Gastroesophageal sphincter (tissue), 4 donors: Measurements from ENCODE around the gene ZFYVE28. TPM values are rescaled to one million over a fixed set of nuclear protein-coding genes. Genes with fewer than 3 reads are reported as not detected.

Experiments used
- ATAC-seq: fragments of 150-250 bp; one replicate; pipeline ENCODE4 v1.9.1; 2016; ENCODE audit warnings: mild to moderate bottlenecking, moderate library complexity
- H3K27ac ChIP-seq, 4 donors: fragments of 200-600 bp; sonication (generic) in 3 of 4; 1 replicate in 3 of 4; 2 replicates in 1 of 4; pipeline ENCODE4 v1.5.1; 2016 to 2019
- H3K27me3 ChIP-seq: fragments of 200-600 bp; sonication (generic); one replicate; pipeline ENCODE4 v1.5.1; 2019
- H3K36me3 ChIP-seq, 2 donors: fragments of 200-600 bp; sonication (generic); one replicate each; pipeline ENCODE4 v1.5.1; 2019; ENCODE audit warnings: control low read depth in 1 of 2
- H3K4me1 ChIP-seq, 3 donors: fragments of 200-600 bp; sonication (generic); 1 replicate in 2 of 3; 2 replicates in 1 of 3; pipeline ENCODE4 v1.5.1; 2016 to 2019; ENCODE audit warnings: control low read depth in 2 of 3
- H3K4me3 ChIP-seq, 2 donors: fragments of 200-600 bp; sonication (generic); one replicate each; pipeline ENCODE4 v1.5.1; 2019; ENCODE audit warnings: mild to moderate bottlenecking in 1 of 2, moderate library complexity in 1 of 2
- H3K9me3 ChIP-seq, 3 donors: fragments of 200-600 bp; sonication (generic); one replicate each; pipeline ENCODE4 v1.5.1; 2017 to 2019; ENCODE audit warnings: control low read depth in 2 of 3
- EP300 ChIP-seq: sonication (generic); formaldehyde crosslinking; IDR thresholded peaks from one replicate; pipeline ENCODE4 v1.6.1; 2017; ENCODE audit warnings: antibody characterized with exemption, mild to moderate bottlenecking
- POLR2A ChIP-seq, 2 donors: fragments of 450-650 bp; IDR thresholded peaks; one replicate each; pipeline ENCODE4 v1.6.1; 2017; ENCODE audit warnings: antibody characterized with exemption in 2 of 2, mild to moderate bottlenecking in 2 of 2, moderate library complexity in 1 of 2
- POLR2AphosphoS5 ChIP-seq: sonication (generic); formaldehyde crosslinking; IDR thresholded peaks from one replicate; pipeline ENCODE4 v1.6.1; 2017; ENCODE audit warnings: antibody characterized with exemption
- WGBS, 2 donors: methylation state at CpG; one replicate each; pipeline ENCODE4 v1.1.5; 2018; ENCODE audit warnings: low coverage in 1 of 2; 5-methylcytosine and 5-hydroxymethylcytosine counted together
- total RNA-seq, 4 donors: library from RNA; depleted of rRNA; stranded (reverse); fragments of >200 nt; gene quantifications; one replicate each; pipeline ENCODE4 v1.1.0, GENCODE V29; 2016
- TF ChIP-seq, protein P1 (sequence below), 4 experiments: fragments of 200-600 bp in 2 of 4; fragments of 450-650 bp in 2 of 4; sonication (generic) in 1 of 4; IDR thresholded peaks; one replicate each; pipeline ENCODE4 v1.5.1; 2017 to 2019; ENCODE audit warnings: antibody characterized with exemption in 4 of 4, mild to moderate bottlenecking in 2 of 4, moderate library complexity in 2 of 4

Gene ZFYVE28
- total RNA-seq, 4 donors from 2014 or later: 4.4 to 12.0 (median 8.2) TPM

DNA sequence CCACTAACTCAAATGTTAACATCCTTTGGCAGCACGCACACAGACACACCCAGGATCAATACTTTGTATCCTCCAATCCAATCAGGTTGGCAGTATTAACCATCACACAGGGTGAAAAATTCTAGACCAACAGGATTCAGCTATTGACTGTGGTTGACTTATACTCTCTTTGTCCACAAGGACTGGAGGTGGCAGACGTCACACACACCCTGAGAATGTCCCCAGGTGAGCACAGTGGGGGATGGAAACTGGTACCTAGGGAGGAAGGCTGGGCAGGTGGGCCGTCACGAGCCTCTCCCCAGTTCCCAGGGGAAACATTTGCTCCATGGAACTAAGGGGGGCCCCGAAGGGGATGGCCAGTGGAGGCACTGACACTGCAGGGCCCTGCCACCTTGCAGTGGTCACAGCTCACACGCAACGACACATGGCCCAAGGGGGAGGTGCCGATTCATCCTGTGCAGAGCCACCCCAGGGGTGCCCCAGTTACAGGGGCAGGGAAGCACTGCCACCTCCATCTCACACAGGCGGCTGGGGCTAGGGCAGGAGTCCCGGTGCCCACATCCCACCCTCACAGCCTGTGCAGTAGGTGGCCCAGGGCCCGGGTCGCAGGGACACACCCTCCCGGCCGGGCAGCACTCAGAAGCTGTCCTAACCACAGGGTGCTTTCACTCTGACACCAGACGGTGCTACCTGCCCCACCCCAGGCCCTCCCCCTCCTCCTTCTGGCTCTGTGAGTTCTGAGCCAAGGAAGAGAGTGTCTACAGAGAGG lies 17.4 kb downstream of the ZFYVE28 start:
- WGBS, 2 donors: 74 to 100% methylated on average over 1 to 3 of the region's 15 CpGs
- Histone ChIP-seq H3K9me3 (no peaks in the 10 kb centered on the region), H3K27me3 (no peaks in the 10 kb centered on the region), H3K36me3 (no peaks in the 10 kb centered on the region), H3K4me3 (no peak overlapping the region), H3K27ac (no peak overlapping the region), H3K4me1 (peaks cover 3 to 19% (median 14%) of the 10 kb centered on the region in 3 donors)
- no peak for ATAC-seq
- no peak for TF ChIP-seq POLR2AphosphoS5
- no peak for TF ChIP-seq POLR2A (IDR thresholded peaks at IDR 0.05)
- TF ChIP-seq, protein P1, sequence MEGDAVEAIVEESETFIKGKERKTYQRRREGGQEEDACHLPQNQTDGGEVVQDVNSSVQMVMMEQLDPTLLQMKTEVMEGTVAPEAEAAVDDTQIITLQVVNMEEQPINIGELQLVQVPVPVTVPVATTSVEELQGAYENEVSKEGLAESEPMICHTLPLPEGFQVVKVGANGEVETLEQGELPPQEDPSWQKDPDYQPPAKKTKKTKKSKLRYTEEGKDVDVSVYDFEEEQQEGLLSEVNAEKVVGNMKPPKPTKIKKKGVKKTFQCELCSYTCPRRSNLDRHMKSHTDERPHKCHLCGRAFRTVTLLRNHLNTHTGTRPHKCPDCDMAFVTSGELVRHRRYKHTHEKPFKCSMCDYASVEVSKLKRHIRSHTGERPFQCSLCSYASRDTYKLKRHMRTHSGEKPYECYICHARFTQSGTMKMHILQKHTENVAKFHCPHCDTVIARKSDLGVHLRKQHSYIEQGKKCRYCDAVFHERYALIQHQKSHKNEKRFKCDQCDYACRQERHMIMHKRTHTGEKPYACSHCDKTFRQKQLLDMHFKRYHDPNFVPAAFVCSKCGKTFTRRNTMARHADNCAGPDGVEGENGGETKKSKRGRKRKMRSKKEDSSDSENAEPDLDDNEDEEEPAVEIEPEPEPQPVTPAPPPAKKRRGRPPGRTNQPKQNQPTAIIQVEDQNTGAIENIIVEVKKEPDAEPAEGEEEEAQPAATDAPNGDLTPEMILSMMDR (IDR thresholded peaks at IDR 0.05): no peak
- TF ChIP-seq EP300: no peak

DNA sequence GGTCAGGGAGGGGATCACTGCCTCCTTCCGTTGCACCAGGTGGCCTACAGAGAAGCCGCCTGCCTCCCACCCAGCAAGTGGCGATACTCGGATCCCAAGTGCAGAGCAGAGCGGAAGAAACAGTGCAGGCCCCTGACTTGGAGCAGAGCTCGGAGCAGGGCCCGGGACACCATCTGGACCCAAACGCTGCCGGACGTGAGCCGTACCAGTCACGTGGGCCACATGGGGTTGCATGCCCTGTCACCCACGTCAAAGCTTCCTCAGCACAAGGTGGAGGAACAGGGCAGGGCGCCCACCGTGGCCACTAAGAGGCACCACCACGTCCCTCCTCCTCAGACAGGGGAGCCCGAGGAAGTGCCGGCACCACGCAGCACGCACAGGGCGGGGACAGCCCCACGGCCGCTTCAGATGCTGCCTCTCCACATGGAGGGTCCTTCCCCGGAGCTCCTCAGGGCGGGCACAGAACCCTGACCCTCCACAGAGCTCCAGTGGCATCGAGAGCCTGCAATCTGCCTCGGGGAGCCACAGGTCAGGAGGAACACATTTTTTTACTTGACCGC lies 18.7 kb downstream of the ZFYVE28 start:
- no peak for ATAC-seq
- no peaks in the 10 kb centered on the region for H3K27me3 ChIP-seq
- TF ChIP-seq POLR2AphosphoS5 (no peak), POLR2A (IDR thresholded peaks at IDR 0.05) (no peak), EP300 (no peak)
- TF ChIP-seq, protein P1 (IDR thresholded peaks at IDR 0.05): no peak
- H3K4me3 ChIP-seq: no peak overlapping the region
- 80 to 100% methylated on average over 4 of the region's 28 CpGs for WGBS, 2 donors
- H3K4me1 ChIP-seq: peaks cover 3 to 19% (median 14%) of the 10 kb centered on the region in 3 donors
- no peaks in the 10 kb centered on the region for H3K9me3 ChIP-seq
- H3K27ac ChIP-seq: no peak overlapping the region
- no peaks in the 10 kb centered on the region for H3K36me3 ChIP-seq

DNA sequence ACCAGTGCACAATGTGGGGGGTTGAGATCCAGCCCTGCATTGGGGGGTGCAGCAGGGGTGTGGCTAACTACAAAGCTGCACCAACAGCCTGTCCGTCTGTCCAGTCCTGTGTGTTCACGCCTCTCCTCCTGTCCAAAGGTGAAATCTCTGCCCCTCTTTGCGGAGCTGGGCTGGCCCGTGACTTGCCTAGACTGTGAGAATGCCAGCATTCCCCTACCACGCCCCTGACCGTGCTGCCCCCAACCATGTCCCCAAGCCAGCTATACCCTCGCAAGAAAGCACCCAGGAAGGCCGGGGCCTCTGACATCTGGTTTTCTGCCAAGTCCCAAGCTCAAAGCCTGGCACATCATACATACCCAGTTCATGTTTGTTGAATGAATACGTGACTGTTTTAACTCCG lies 19.2 kb downstream of the ZFYVE28 start:
- Histone ChIP-seq H3K36me3 (no peaks in the 10 kb centered on the region), H3K27ac (no peak overlapping the region), H3K4me1 (peaks cover 3 to 19% (median 14%) of the 10 kb centered on the region in 3 donors), H3K9me3 (no peaks in the 10 kb centered on the region), H3K27me3 (no peaks in the 10 kb centered on the region), H3K4me3 (no peak overlapping the region)
- no peak for ATAC-seq
- no peak for TF ChIP-seq EP300
- TF ChIP-seq, protein P1 (IDR thresholded peaks at IDR 0.05): no peak
- TF ChIP-seq POLR2AphosphoS5: no peak
- TF ChIP-seq POLR2A (IDR thresholded peaks at IDR 0.05): no peak
- WGBS, 2 donors: 66 to 86% methylated on average over 2 to 3 of the region's 10 CpGs

DNA sequence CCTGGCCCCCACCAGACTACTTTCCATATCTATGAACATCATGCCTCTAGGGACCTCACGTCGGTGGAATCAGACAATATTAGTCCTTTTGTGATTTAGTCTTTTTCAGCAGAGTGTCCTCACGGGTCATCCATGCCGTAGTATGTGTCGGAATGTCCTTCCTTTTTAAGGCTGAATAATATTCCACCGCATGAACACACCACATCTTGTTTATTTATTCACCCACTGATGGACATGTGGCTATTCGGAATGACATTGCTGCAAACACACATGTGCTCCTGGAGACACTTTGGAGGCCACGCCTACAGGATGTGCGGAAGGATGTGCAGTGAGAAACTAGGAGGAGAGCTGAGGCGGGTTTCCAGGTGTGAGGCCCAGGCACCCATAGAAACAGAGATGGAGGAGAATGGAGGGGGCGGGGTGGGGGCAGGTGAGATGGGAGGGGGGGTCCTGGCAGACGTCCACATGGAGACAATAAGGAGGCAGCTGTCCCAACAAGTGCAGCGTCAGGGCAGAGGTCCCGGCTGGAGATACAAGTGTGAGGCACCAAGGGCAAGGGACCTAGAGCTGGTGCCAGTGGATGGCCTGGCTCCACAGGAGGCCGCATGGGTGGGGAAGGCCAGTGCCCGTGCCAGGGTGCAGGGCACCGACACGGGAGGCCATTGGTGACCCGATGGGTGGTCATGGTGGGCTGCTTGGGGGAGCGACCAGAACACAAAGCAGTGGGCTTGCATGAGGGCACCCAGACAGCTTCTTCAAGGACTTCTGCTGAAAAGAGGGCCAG lies 20.7 kb downstream of the ZFYVE28 start:
- no peak overlapping the region for H3K27ac ChIP-seq
- no peak overlapping the region for H3K4me3 ChIP-seq
- peaks cover 4% of the 10 kb centered on the region for H3K27me3 ChIP-seq
- 33 to 87% methylated on average over 3 to 13 of the region's 20 CpGs for WGBS, 2 donors
- TF ChIP-seq, protein P1 (IDR thresholded peaks at IDR 0.05): no peak
- TF ChIP-seq EP300 (no peak), POLR2A (IDR thresholded peaks at IDR 0.05) (no peak), POLR2AphosphoS5 (no peak)
- peaks cover 3 to 16% (median 15%) of the 10 kb centered on the region in 3 donors for H3K4me1 ChIP-seq
- H3K36me3 ChIP-seq: no peaks in the 10 kb centered on the region
- no peak for ATAC-seq
- no peaks in the 10 kb centered on the region for H3K9me3 ChIP-seq
